HT1080 (cell line): ENCODE measurements around the gene LRRC8A. TPM values are rescaled to one million over a fixed set of nuclear protein-coding genes. Genes with fewer than 3 reads are reported as not detected.

ENCODE experiments used
- DNase-seq: peaks from one replicate; pipeline ENCODE4 v3.0.0-alpha.2; 2015; ENCODE audit warnings: low read depth
- total RNA-seq: library from RNA; depleted of rRNA; stranded (reverse); fragments of >200 nt; shearing (Covaris generic); gene quantifications from 2 replicates; pipeline ENCODE4 v1.2.3, GENCODE V29; 2014

LRRC8A gene
- total RNA-seq, 1 experiment from 2014 or later: 71.5 TPM

DNA sequence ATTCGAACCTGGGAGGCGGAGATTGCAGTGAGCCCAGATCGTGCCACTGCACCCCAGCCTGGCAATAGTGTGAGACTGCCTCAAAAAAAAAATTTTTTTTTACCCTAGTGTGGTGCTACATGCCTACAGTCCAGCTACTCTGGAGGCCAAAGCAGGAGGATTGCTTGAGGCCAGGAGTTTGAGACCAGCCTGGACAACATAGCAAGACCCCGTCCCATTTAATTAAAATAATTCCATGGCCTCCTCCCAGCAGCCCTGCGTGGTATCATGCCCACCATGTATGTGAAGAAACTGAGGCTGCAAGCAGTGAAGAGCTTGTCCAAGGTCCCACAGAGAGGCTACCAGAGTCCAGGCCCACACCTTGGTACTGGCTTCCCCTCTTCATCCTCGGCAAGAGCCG is 19.4 kb downstream of the LRRC8A start:
- no peak for DNase-seq

DNA sequence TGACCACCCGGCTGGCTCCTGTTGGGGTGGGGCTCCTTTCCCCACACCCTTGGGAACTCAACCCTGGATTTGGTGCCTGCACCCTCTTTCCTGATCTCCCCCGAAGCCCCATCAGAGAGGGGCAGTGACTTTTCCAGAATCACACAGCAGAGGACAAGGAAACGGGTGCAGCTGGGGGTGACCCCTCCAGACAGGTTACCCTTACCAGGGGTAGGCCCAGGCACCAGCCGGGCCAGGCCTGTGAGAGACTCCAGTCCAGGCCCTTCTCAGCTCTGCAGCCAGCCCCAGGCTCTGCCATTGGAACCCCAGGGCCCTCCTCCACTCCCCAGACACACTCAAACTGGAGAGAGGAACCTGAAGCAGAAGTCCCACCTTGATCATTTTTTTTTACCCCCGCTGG is 19.9 kb downstream of the LRRC8A start:
- DNase-seq: no peak

DNA sequence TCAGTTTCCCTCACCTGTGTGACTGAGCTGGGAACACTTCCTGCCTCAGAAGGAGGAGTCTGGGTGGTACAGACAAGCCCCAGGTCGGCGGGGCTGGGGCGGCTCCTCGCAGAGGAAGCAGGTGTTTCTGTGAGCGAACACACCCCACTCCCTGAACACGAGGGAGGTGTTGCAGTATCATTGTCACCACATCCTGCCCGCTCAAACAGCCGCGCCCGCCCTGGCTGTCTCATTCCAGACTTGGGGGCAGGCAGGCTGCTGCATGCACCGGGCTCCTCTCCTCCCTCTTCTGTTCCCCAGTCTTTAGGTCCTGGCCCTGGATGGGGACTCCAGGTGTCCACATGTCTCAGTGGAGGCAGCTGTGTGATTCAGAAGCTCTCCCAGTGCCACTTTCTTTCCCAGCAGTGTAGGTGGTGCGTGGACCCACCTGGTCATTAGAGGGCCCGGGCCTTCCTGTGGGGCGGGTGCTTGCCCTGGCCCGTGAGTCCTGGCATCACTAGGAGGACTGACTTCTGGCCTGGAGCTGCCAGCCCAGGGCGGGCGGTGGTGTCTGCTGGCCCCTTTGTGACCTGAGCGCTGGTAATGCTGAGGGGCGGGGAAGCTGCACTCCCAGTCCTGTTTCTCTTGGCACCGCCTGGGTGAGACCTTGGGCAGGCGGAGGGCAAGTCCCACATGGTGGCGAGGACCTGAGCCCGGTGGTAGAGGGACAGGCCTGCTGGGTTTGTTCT is 20.6 kb downstream of the LRRC8A start:
- DNase-seq: peak; percentile 66

DNA sequence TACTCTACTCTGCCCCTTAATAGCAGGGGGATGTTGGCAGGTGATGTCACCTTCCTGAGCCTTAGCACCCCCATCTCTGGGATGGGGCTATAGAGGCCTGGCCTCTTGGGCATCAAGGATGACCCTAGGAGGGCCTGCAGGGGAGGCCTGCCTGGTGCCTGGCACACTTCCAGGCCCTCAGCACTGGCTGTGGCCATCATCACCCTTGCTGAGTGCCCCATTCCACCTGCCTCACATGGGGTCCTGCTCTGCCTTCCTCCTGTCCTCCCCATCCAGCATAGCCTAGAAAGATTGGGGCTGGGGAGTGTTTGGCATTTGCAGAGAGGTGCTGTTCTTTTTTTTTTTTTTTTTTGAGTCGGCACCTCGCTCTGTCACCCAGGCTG is 21.1 kb downstream of the LRRC8A start:
- no peak for DNase-seq

DNA sequence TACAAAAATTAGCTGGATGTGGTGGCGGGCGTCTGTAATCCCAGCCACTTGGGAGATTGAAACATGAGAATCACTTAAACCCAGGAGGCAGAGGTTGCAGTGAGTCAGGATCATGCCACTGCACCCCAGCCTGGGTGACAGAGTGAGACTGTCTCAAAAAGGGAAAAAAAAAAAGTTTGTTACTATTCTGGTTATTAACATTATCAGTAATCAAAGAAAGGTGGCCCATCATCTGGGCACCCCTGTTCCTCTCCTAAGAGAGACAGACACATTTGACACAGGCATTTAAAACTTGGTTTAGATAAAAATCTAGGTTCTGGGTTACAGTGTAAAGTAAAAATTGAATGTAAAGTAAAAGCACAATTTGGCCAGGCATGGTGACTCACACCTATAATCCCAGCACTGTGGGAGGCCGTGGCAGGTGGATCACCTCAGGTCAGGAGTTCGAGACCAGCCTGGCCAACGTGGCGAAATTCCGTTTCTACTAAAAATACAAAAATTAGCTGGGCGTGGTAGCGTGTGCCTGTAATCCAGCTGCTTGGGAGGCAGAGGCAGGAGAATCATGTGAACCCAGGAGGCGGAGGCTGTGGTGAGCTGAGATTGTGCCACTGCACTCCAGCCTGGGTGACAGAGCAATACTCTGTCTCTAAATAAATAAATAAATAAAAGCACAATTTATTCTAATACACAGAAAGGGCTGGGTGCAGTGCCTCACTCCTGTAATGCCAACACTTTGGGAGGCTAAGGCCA is 22.1 kb downstream of the LRRC8A start:
- peak; percentile 74 for DNase-seq

DNA sequence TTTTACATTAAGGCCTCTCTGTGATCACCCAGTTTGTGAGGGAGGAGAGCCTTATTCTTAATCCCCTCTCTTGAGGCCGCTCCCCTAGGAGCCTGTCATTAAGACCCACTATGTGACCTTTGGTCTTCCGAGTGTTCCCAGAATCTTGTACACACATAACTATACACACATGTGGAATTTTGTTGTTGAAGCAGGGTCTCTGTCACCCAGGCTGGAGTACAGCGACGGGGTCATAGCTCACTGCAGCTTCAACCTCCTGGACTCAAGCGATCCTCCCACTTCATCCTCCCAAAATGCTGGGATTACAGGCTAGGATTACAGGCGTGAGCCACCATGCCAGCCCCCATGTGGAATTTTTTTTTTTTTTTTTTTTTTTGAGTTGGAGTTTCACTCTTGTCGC is 24.0 kb downstream of the LRRC8A start:
- no peak for DNase-seq

DNA sequence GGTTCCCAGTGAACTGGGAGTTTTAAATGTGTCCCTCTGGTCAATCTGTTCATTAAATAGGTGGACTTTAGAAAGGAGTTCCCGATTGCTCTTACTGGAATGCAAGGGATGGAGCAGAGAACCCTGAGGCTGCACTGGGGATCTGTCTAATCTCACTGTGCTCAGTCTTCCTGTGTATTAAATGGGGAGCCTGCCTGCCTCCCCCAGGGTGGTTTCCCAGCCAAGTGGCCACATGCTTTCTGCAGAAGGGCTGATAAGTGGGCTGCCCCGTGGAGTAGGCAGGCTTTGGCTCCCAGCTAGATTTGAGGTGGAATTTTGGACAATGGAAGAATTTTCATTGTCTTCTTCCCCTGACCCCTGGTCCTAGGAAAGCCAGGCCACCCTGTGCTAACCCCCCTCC is 24.8 kb downstream of the LRRC8A start:
- DNase-seq: no peak

DNA sequence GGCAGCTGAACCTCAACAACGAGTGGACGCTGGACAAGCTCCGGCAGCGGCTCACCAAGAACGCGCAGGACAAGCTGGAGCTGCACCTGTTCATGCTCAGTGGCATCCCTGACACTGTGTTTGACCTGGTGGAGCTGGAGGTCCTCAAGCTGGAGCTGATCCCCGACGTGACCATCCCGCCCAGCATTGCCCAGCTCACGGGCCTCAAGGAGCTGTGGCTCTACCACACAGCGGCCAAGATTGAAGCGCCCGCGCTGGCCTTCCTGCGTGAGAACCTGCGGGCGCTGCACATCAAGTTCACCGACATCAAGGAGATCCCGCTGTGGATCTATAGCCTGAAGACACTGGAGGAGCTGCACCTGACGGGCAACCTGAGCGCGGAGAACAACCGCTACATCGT is 26.4 kb downstream of the LRRC8A start:
- DNase-seq: no peak

DNA sequence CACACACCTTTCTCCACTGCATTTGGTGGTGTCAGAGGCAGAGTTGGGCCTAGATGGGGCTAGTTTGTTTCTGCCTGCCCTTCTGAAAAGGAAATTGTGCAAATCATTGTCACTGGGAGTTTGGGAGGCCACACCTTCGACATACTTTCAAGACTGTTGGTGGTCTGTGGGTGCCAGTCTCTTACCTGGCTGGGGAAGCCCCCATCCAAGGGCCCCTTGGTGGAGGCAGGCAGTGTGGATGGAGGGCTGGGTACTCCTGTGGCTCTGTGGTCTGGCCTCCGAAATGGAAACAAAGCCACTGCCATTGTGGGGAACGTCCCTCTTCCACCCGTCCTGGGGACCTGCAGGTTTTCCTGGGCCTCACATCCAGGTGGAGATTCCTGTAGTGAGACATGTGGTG is 27.9 kb downstream of the LRRC8A start:
- DNase-seq: no peak

DNA sequence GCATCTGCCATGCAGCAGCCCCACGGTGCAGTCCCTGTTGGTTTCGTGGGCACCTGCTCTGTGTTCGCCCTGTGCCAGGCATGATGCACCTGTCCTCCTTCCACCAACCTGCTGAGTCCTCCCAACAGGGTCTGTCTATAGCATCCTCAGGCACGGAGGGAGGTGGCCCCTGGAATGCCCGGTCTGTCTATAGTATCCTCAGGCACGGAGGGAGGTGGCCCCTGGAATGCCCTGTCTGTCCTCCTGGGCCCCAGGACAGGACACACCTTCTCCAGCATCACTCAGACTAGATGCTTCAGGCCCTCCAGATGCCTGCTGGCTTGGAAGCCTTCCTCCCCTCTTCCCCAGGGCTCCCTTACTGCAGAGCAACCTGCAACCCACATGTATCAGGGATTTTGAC is 29.0 kb downstream of the LRRC8A start:
- DNase-seq: no peak

DNA sequence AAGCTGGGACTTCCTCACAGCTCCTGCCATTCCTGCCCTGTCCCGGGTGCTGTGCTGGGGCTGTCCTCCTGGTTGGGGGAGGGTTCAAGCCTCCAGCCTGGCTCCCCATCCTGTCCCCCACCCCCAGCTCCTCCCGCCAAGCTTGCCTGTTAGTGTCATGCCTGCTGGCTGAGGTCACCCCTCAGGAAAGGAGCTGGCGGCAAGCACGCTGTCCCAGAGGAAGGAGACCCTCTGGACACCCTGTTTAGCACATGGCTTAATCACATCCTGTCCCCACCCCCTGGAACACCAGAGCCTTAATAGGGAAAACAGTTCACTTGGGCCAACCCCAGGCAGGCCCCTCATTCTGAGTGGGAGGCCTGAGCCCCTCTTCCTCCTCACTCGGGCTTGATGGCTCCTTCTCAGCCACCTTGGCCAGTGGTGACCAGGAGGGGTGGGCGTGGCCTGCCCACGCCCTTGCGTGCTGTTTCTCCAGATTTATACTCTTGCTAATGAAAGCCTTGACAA is 29.6 kb downstream of the LRRC8A start:
- DNase-seq: peak; percentile 95

DNA sequence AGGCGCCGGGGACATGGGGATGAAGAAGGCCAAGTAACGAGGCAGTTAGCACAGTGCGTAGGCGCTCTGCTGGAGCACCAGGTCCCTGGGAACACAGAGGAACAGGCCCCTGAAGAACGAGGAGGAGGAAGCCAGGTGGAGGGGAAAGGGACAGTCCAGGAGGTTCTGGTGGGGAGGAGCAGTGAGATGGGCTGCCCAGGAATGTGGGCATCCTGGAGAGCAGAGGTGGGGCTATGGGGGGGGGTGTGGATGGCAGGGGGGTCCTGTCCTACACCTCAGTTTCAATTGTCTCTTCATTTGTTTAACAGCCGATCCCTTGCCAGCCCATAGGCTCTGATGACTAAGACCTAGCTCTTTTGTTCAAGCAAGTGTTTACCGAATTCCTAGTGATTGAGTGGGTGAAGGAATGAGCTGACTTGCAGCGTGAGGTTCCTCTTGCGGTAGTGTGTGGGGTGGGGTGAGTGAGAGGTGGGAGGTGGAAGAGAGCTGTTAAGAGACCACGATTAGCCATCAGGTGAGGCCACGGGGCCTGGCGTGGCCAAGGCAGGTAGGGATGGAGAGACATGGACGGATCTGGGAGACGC is 30.4 kb downstream of the LRRC8A start:
- peak; percentile 96 for DNase-seq

DNA sequence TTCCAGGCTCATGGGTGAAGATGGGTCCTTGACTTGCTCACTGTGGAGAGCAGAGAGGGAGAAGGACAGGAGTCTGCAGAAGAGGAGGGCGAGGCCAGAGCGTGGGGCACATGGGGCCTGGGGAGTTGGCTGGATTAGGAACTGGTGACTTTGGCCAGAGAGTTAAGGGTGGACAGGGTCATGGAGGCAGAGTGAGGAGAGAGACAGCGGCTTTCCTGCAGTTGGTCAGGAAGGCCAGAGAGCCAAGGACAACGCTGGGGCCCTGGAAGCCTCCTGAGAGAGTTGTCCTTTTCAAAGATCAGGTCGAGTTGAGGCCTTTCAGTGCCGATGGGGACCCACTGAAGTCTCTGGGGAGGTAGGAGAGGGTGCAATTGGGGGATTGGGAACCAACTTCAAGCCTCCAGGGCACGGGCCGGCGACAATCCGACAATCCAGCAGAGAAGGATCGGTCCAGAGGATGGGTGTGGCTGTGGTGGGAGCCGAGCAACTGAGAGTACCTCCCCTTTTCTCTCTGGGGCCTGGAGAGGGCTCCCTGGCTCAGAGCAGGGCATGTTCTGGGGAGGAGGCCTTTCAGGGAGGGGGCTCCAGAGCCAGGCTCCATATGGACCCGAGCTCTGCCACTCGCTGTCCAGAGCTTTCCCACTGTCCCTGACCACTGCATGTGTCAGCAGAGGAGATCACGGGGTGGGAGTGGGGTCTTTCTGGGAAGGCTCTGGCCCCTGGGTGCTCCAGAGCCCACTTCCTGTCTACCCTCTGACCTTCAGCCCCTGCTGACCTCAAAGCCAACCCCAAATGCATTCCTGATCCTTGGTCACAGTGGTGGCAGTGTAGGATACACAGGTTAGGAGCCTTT is 31.3 kb downstream of the LRRC8A start:
- DNase-seq: no peak

DNA sequence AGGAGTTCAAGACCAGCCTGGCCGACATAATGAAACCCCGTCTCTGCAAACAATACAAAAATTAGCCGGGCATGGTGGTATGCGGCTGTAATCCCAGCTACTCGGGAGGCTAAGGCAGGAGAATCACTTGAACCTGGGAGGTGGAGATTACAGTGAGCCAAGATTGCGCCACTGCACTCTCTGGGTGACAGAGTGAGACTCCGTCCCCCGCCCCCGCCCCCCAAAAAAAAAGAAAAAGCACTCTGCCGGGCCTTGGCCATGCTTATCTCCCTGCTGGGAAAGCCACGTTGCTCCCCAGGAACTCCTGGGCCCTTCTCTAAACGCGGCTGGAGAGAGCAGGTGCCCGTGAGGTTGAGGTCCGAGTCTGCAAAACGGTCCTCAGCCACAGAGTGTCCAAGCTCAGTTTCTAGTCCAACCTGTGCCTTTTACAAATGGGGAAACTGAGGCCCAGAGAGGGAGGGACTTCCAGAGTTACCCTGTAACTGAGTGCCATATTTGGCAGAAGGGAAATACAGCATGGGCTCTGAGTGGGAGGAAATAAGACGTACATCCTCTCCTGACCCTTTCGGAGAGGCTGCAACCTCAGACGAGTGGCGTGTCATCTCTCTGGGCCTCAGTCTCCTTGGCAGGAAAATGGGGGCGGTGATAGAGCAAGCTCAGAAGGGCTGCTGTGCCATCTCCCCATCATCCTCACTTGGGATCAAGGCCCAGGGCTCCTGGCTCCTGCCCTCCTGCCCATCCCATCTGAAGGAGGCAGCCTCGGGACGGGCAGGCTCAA is 32.3 kb downstream of the LRRC8A start:
- no peak for DNase-seq

DNA sequence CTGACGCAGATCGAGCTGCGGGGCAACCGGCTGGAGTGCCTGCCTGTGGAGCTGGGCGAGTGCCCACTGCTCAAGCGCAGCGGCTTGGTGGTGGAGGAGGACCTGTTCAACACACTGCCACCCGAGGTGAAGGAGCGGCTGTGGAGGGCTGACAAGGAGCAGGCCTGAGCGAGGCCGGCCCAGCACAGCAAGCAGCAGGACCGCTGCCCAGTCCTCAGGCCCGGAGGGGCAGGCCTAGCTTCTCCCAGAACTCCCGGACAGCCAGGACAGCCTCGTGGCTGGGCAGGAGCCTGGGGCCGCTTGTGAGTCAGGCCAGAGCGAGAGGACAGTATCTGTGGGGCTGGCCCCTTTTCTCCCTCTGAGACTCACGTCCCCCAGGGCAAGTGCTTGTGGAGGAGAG is 34.3 kb downstream of the LRRC8A start:
- no peak for DNase-seq

DNA sequence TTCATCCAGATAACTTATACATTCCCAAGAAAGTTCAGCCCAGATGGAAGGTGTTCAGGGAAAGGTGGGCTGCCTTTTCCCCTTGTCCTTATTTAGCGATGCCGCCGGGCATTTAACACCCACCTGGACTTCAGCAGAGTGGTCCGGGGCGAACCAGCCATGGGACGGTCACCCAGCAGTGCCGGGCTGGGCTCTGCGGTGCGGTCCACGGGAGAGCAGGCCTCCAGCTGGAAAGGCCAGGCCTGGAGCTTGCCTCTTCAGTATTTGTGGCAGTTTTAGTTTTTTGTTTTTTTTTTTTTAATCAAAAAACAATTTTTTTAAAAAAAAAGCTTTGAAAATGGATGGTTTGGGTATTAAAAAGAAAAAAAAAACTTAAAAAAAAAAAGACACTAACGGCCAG is 34.8 kb downstream of the LRRC8A start:
- DNase-seq: no peak

DNA sequence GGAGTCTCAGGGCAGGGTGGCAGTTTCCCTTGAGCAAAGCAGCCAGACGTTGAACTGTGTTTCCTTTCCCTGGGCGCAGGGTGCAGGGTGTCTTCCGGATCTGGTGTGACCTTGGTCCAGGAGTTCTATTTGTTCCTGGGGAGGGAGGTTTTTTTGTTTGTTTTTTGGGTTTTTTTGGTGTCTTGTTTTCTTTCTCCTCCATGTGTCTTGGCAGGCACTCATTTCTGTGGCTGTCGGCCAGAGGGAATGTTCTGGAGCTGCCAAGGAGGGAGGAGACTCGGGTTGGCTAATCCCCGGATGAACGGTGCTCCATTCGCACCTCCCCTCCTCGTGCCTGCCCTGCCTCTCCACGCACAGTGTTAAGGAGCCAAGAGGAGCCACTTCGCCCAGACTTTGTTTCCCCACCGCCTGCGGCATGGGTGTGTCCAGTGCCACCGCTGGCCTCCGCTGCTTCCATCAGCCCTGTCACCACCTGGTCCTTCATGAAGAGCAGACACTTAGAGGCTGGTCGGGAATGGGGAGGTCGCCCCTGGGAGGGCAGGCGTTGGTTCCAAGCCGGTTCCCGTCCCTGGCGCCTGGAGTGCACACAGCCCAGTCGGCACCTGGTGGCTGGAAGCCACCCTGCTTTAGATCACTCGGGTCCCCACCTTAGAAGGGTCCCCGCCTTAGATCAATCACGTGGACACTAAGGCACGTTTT is 35.4 kb downstream of the LRRC8A start:
- DNase-seq: no peak

DNA sequence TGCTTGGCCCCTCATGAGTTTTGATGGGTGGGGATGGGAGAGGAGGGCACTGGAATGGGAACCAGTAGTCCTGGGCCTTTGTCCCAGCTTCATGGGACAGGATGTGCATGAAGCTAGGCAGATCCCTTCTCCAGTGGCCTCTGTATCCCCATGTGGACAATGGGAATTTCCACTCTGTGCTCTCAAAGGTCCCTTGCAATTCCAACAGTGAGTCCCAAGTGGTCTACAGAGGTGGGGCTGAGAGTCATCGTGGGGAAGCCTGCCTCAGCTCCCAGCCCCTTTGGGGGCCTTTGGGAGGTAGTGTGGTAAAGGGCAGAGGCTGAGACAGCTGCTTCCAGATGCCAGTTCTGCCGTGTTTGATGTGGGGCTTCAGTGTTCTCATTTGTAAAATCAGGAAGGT is 37.0 kb downstream of the LRRC8A start:
- no peak for DNase-seq

DNA sequence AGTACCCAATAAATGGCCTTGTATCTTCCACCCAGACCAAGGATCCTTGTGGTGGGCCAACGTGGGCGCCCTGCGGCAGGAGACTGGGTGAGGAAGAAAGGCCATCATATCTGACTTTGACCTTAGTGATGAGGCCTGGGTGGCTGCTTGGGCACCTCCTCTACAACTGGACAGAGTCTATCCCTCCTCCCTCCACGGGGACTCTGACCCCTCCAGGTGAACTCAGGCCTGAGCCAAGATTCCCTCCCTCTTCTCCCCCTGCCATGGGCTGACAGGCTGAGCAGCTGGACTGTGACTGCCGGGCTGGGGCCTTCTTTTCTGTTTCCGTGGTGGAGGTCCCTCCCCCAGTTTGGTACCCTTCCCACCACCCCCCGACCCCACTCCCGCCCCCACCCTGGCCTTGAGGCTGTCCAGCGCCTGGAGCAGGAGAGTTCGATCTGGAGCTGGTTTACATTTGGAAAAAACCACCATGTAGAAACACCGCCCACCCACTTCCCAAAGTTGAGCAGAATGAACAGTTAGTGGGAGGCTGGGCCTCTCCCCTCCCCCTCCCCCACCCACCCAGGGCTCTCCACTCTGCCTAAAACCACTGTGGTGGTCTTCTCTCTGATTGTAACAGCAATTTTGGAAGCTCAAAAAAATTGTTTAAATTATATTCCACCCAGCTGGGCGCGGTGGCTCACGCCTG is 37.6 kb downstream of the LRRC8A start:
- DNase-seq: no peak
